ENCODE measurements around the gene RTN4RL1. TPM values are rescaled to one million over a fixed set of nuclear protein-coding genes. Genes with fewer than 3 reads are reported as not detected.
A peak's percentile ranks its signal among the peaks of the same experiment; 100 is the strongest.

RTN4RL1 gene
- total RNA-seq, 6 donors from 2014 or later: 5.1 to 7.3 (median 6.2) TPM

- Histone ChIP-seq H3K4me1 (peaks cover 27 to 46% (median 35%) of the 10 kb centered on the region in 4 donors), H3K9me3 (no peaks in the 10 kb centered on the region), H3K27me3 (peaks cover 0 to 6% (median 0%) of the 10 kb centered on the region in 4 donors), H3K36me3 (no peaks in the 10 kb centered on the region), H3K27ac (peak overlapping the region; percentile 42 to 68 (median 54)), H3K4me3 (peak overlapping the region; percentile 2 to 61 (median 55))
- TF ChIP-seq POLR2A (IDR thresholded peaks at IDR 0.05): no peak
- no peak for TF ChIP-seq POLR2AphosphoS5 (IDR thresholded peaks at IDR 0.05)
- TF ChIP-seq EP300 (IDR thresholded peaks at IDR 0.05): no peak
- DNase-seq (peak; percentile 51 to 86), ATAC-seq (ENCODE audit: low FRiP score in 2 of 2) (peak; percentile 23 to 55)
- 14% methylated on average over 12 of the region's 92 CpGs; no CpG with 5 or more reads in 1 of the 2 donors for WGBS, 2 donors
These were observed 27.0 kb downstream of the RTN4RL1 start for GRCh38 chr17:1997927-1998742.

GRCh38 chr17:1997289-1997926, 27.7 kb downstream of the RTN4RL1 start:
- Histone ChIP-seq H3K4me3 (peak overlapping the region in 3 of 4 donors; percentile 51 to 61 (median 59)), H3K27me3 (peaks cover 0 to 6% (median 0%) of the 10 kb centered on the region in 4 donors), H3K9me3 (no peaks in the 10 kb centered on the region), H3K36me3 (no peaks in the 10 kb centered on the region), H3K27ac (peak overlapping the region; percentile 42 to 68 (median 54)), H3K4me1 (peaks cover 27 to 46% (median 35%) of the 10 kb centered on the region in 4 donors)
- TF ChIP-seq POLR2A (IDR thresholded peaks at IDR 0.05): no peak
- no peak for TF ChIP-seq CTCF (IDR thresholded peaks at IDR 0.05)
- TF ChIP-seq EP300 (IDR thresholded peaks at IDR 0.05): no peak
- no peak for TF ChIP-seq POLR2AphosphoS5 (IDR thresholded peaks at IDR 0.05)
- ATAC-seq (ENCODE audit: low FRiP score in 2 of 2): peak in 1 of 2 donors; percentile 4
- WGBS, 2 donors: 63 to 85% methylated on average over 7 to 20 of the region's 22 CpGs
- peak in 1 of 2 donors; percentile 84 for DNase-seq

- ATAC-seq (ENCODE audit: low FRiP score in 2 of 2) (no peak), DNase-seq (no peak)
- Histone ChIP-seq H3K27ac (no peak overlapping the region), H3K4me3 (no peak overlapping the region), H3K9me3 (no peaks in the 10 kb centered on the region), H3K4me1 (peaks cover 27 to 46% (median 35%) of the 10 kb centered on the region in 4 donors), H3K27me3 (peaks cover 0 to 6% (median 0%) of the 10 kb centered on the region in 4 donors), H3K36me3 (no peaks in the 10 kb centered on the region)
- TF ChIP-seq EP300 (IDR thresholded peaks at IDR 0.05) (no peak), POLR2A (IDR thresholded peaks at IDR 0.05) (no peak), POLR2AphosphoS5 (IDR thresholded peaks at IDR 0.05) (no peak), CTCF (IDR thresholded peaks at IDR 0.05) (no peak)
- WGBS, 2 donors: 95 to 98% methylated on average over 9 of the region's 9 CpGs
These were observed 28.3 kb downstream of the RTN4RL1 start for GRCh38 chr17:1996800-1997288.

- H3K27ac ChIP-seq: no peak overlapping the region
- WGBS, 2 donors: 80 to 87% methylated on average over 9 to 14 of the region's 14 CpGs
- no peak overlapping the region for H3K4me3 ChIP-seq
- TF ChIP-seq POLR2A (IDR thresholded peaks at IDR 0.05) (no peak), POLR2AphosphoS5 (IDR thresholded peaks at IDR 0.05) (no peak), CTCF (IDR thresholded peaks at IDR 0.05) (no peak), EP300 (IDR thresholded peaks at IDR 0.05) (no peak)
- no peaks in the 10 kb centered on the region for H3K36me3 ChIP-seq
- ATAC-seq (ENCODE audit: low FRiP score in 2 of 2): no peak
- H3K9me3 ChIP-seq: no peaks in the 10 kb centered on the region
- H3K4me1 ChIP-seq: peaks cover 27 to 46% (median 35%) of the 10 kb centered on the region in 4 donors
- peaks cover 0 to 6% (median 0%) of the 10 kb centered on the region in 4 donors for H3K27me3 ChIP-seq
- no peak for DNase-seq
These were observed 29.0 kb downstream of the RTN4RL1 start for GRCh38 chr17:1995907-1996799.
